Inferior parietal cortex (tissue), 1 donor: ENCODE measurements around the gene STK32B.

Experiments
- DNase-seq: peaks from one replicate; pipeline ENCODE4 v3.0.0-alpha.2; 2016; ENCODE audit errors: extremely low spot score

STK32B gene

GRCh38 chr4:5391492-5391891, 340.2 kb downstream of the STK32B start:
- DNase-seq, result no peak

- DNase-seq, result no peak
Measured at GRCh38 chr4:5393911-5394513, 342.7 kb downstream of the STK32B start.

GRCh38 chr4:5395781-5396180, 344.5 kb downstream of the STK32B start:
- DNase-seq, result no peak

GRCh38 chr4:5398056-5398455, 346.8 kb downstream of the STK32B start:
- no peak for DNase-seq

GRCh38 chr4:5399124-5399523, 347.8 kb downstream of the STK32B start:
- no peak for DNase-seq

- DNase-seq, result peak; percentile 8
Measured at GRCh38 chr4:5399790-5400421, 348.6 kb downstream of the STK32B start.

- DNase-seq, result no peak
Measured at GRCh38 chr4:5403746-5404497, 352.6 kb downstream of the STK32B start.

- DNase-seq, result no peak
Measured at GRCh38 chr4:5409237-5409636, 358.0 kb downstream of the STK32B start.

GRCh38 chr4:5409972-5410618, 358.8 kb downstream of the STK32B start:
- DNase-seq, result no peak

- no peak for DNase-seq
Measured at GRCh38 chr4:5412296-5412695, 361.0 kb downstream of the STK32B start.

- DNase-seq, result no peak
Measured at GRCh38 chr4:5412751-5413150, 361.5 kb downstream of the STK32B start.

GRCh38 chr4:5416637-5417036, 365.4 kb downstream of the STK32B start:
- no peak for DNase-seq

GRCh38 chr4:5420266-5420665, 369.0 kb downstream of the STK32B start:
- no peak for DNase-seq

- DNase-seq, result no peak
Measured at GRCh38 chr4:5421416-5421815, 370.1 kb downstream of the STK32B start.

GRCh38 chr4:5422195-5422594, 370.9 kb downstream of the STK32B start:
- no peak for DNase-seq

- DNase-seq, result no peak
Measured at GRCh38 chr4:5423670-5424069, 372.4 kb downstream of the STK32B start.

- DNase-seq, result no peak
Measured at GRCh38 chr4:5424211-5424610, 372.9 kb downstream of the STK32B start.

- DNase-seq, result no peak
Measured at GRCh38 chr4:5424901-5425300, 373.6 kb downstream of the STK32B start.

GRCh38 chr4:5429747-5430146, 378.5 kb downstream of the STK32B start:
- DNase-seq, result no peak

GRCh38 chr4:5433196-5433595, 381.9 kb downstream of the STK32B start:
- no peak for DNase-seq

- DNase-seq, result no peak
Measured at GRCh38 chr4:5435201-5435600, 383.9 kb downstream of the STK32B start.

GRCh38 chr4:5435823-5436222, 384.5 kb downstream of the STK32B start:
- DNase-seq, result no peak
